Mesenteric fat pad (tissue), 1 donor: ENCODE measurements around the gene SPTBN1. TPM values are rescaled to one million over a fixed set of nuclear protein-coding genes. Genes with fewer than 3 reads are reported as not detected.

Experiments
- DNase-seq: peaks from one replicate; pipeline ENCODE4 v3.0.0-alpha.2; 2020; ENCODE audit warnings: low spot score
- total RNA-seq: library from RNA; stranded (reverse); fragmentation: NEBNext Ultra II Directional; extraction: Animal tissue kit (Norgen Biotek cat#: 25700); gene quantifications from one replicate; pipeline ENCODE4 v1.2.1, GENCODE V29; 2021
- donor health status: DM: yes; HTN: yes; CAD: no.

Gene SPTBN1
- total RNA-seq, 1 donor from 2014 or later: 776 TPM

DNA sequence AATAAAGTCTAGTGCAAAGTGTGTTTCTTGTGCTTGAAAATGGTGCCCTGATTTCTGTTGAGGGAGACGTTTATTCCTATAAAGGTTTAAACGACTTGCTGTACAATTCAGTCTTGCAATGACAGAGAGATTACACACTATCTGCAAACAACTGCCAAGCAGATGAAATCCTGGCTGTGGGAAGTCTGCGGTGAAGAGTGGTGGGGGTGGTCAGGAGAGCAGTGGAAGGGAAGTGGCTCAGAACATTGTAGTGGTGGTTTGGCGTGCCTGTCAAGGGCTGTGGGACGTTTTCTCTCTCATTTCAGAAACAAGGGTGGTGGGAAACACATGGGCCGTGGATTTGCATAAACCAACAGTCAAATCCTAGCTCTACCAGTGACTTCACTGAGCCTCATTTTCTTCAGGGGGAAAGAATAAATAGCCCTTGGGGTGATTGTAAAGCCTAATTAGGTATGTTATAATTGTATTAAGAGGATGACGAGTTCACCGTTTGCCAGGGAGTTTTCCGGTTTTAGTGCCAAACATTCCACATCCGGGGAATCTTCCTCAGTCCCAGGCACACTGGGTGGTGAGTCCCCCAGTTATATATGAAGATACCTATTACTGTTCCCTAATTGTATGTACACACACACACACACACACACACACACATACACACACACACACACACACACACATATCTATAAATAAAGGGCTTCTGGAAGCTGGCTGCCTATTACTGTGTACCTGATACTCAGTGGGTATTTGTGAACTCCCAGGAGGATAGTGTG, 115.0 kb downstream of the SPTBN1 start:
- DNase-seq: no peak

DNA sequence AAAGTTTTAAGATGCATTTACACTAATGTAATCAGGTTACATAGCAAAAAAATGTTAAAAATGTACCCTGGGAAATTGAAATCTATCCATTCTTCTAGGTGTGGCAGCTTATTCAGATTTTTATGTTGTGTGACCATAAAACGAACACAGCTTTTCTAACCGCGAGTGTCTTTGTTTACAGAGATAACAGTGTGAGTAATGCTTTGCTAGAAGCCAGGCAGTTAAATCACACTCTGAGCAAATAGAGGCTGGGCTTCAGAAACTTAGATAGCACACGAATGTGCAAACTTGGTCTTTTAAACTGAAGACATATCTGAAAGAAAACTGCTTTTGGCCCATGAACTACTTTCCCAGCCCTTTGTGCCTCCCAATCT, 116.1 kb downstream of the SPTBN1 start:
- no peak for DNase-seq

DNA sequence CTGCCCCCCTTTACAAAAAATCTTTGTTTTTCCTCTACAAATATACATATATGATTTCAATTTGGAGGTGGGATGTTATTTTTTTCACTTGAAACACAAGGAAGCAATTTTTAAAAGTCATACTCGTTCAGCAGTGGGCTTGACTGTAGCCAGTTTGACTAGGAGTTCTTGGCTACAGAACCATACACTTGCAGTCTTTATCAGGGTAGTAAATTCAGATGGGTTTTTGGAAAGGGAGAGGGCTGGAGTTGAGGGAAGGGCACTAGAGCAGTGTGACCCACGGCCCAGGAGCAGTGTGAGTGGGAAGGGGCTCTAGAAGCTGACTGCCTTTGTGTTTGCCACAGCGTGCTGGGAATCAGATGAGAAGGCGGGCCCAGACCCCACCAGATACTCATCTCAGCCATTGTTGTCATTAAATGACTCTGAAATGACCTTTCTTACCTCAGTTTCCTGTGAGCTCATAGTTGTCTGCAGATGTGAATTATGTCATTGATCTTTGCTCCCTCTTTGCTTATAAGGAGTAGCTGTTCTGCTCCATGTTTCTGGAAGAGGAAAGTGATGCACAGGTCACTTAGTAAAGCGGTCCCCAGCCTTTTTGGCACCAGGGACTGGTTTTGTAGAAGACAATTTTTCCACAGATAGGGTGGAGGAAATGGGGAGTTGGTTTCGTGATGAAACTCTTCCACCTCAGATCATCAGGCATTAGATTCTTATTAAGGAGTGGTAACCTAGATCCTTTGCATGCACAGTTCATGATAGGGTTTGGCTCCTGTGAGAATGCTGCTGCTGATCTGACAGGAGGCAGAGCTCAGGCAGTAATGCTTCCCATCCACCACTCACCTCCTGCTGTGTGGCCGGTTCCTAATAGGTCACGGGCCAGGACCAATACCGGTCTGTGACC, 116.8 kb downstream of the SPTBN1 start:
- DNase-seq: no peak

DNA sequence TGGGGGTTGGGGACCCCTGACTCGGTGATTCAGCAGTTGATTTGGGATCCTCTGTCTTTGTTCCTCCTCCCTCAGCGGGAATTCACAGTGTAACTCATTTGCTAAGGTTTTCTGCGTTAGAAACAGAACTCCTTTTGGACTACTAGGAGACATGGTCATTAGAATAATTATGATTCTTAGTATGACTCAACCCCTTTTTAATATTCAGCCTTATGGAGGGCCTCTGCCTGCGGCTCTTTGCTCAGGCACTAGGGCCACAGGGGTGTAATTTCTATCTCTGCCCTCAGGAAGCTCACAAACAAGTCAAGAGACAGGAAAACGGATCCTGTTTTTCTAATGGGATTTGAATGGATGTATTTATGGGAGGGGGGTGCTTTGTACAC, 117.4 kb downstream of the SPTBN1 start:
- DNase-seq: no peak

DNA sequence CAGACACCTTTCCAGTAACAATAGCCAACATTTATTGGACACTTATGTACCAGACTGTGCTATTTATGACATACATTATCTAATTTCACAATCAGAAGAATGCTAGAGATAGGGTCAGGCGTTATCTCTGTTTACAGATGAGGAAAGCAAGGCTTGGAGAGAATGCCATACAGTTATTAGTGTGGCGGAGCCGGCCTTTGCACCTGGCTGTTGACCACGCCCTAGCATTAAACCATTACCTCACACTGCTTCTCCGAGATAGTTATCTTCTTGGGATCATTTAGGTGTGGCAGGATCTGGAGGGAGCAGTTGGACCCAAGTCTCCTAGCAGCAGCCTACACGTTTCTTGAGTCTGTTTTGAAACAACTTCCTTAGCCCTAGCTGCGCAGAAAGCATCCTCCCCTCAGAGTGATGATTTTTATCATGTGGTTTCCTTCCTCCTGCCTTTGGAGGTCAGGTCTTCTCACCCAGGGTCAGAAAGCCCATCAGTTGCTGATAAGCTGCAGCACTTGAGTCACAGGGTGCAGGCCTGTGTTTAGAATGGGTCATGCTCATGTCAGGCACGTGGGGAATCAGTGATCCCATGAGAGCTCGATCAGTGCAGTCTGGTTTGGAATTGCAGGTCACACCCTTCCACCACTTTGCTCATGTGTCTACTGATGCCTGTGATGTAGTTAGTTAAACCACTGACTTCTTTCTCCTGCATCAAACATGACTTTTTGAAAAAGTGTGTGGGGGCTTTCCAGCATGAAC, 118.2 kb downstream of the SPTBN1 start:
- no peak for DNase-seq

DNA sequence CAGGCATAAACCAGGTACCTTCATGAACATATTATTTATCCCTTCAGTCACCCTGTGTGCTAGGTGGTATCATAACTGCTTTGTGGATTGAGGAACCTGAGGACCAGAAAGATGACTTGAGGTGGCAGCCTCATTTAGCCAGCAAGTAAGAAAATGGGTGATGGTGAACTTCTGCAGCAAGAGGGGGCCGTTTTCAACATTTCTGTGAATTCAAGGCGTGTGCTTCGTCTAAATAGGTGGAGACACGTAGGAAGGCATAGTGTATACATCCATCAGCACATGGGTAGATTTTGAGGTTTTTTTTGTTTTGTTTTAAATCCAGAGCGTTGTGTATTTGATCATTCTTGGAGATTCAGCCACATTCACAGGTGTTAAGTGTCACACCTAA, 118.7 kb downstream of the SPTBN1 start:
- no peak for DNase-seq

DNA sequence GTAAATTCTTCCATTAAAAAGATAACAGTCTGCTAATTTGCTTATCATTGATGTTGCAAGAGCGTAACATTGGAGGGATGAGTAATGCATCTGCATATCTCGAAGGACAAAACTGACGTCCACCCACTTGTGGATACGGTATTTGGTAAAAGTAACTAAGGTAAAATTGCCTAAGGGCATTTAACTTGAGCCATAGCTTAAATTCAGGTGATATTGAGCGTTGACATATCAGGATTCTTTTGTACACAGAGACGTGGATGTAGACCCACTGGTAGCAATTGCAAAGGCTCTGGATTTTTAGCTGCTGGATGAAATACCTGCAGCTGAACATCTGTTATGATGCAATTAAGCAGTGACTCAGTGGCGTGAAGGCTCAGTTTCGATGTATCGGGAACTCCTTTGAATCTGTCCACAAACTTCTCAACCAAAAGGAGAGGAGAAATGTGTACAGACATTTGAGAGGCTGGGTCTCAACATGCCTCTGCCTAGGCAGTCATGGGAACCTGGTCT, 119.3 kb downstream of the SPTBN1 start:
- DNase-seq: no peak

DNA sequence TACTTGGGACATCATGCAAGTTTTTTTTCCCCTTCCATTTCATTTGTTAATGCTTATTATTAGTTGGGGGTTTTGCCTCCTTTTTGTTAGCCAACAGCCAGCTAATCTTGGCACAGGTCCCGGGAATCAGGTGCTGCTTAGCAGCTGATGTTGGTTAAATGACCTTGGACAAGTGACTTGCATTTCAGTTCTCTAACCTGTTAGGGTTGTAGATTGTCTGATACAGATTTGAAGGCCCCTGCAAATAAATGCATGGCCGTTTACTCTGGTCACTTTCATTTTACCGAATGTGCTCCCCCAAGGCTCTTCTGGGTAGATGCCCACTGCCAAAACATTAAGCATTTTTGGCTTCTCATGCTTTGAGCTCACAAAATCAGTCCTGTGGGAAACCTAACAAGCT, 120.9 kb downstream of the SPTBN1 start:
- DNase-seq: no peak

DNA sequence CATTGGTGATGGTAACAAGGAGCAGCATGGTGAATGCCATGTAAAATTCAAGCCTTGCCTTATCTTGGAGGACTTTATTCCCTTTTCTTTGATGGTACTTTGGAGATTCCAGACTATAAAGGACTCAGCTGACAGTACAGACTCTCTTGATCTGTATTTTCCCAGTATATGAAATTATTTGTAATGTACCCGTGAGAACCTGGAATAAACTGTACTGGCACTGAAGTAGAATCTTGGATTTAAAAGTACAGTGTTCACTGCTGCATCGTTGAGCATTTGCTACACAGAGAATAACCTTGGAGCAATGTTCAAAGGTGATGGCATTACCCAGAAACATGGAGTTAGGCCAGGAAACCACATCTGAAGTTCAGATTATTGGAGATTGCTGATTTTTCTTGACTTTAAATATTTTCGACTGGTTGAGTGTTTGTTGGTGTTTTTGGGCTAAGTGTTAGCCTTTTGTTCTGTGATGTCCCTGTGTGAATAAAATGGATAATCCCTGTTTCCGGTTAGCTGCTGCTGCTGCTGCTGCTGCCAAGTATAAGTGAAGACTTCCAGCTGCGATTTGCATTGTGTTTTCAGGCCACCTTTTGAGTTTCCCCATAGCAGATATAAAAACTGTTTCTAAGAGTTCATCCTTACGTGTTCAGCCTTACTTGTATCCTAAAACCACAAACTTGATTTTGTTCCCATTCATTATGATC, 122.0 kb downstream of the SPTBN1 start:
- no peak for DNase-seq

DNA sequence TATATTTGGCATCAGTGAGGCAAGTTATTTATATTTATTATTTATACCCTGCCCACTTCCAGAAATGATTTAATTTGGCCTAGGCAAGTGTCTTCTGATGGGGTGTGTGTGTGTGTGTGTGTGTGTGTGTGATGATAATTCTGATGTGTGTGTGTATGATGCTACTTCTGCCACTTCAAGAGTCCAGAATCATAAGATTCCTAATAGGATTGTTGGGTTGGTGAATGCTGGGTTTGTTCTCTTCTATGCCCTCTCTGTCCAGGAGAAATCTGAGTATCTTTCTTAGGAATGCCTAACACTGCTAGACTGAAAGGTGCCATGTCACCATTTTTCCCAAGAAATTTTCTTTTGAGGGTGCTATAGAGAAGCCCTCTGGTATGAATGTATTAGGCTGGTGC, 122.5 kb downstream of the SPTBN1 start:
- DNase-seq: no peak

DNA sequence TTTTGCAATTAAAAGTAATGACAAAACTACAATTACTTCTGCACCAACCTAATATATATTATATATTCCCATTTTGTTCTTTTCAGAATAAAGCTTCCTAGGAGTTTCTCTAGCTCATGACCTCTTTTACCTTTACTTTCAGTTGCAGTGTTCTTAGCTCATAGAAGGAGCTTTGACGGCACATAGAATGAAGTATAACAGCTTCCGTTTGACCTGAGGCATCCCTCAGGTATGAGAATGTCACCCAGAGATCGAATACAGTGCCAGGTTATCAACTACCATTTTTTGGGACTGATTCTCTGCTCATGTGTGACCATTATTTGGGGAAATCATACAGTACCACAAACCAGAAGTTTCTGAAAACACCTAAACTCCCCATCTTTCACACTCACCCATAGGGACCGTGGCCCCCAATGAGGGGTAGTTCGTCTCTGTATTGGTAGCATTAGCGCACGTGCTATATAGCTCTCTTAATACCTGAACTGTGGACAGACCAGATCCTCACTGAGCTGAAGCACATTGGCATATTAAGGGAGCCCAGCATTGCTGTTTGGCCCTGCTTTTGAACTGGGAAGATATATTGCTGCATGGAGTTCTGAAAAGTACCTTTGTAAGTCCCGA, 123.0 kb downstream of the SPTBN1 start:
- no peak for DNase-seq

DNA sequence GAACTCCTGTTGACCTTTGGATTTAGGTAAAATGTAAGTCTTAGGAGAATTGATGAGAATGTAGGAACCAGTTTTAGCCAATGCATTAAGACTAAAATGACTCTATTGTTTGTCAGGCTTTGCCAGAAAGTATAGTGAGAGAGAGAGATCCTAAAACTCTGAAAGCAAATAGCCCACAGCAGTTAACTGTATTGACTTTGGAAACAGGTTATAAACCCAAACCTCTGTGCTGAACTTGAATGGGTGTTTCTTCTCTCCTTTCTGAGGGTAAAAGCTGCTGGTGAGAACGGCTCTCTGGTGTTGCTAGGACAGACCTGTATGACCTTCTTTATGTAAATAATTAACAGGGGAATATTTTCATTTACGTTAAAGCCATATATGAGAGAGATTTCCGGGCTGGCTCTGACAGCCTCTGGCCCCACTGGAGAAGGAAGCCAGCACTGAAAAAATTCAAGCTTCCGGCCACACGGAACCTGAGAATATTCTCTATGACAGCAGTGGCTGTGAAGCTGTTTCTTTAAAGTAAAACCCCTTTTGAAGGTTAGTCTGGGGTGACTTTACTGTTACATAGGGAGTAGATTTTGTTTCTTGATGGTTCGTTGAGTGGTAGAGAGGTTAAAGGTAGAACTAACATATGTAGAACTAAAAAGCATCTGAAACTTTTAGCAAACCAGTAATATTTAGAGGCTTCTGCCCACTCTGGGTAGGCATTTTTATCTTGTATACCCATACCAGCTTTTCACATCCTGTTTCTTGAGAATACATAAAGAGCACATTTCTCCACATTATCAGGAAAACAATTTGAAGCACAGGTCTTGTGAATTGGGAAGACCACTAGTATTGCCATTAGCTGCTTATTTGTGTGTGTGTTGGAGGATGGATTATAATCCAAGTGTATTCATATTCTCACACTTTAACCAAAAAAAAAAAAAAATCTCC, 123.8 kb downstream of the SPTBN1 start:
- DNase-seq: no peak

DNA sequence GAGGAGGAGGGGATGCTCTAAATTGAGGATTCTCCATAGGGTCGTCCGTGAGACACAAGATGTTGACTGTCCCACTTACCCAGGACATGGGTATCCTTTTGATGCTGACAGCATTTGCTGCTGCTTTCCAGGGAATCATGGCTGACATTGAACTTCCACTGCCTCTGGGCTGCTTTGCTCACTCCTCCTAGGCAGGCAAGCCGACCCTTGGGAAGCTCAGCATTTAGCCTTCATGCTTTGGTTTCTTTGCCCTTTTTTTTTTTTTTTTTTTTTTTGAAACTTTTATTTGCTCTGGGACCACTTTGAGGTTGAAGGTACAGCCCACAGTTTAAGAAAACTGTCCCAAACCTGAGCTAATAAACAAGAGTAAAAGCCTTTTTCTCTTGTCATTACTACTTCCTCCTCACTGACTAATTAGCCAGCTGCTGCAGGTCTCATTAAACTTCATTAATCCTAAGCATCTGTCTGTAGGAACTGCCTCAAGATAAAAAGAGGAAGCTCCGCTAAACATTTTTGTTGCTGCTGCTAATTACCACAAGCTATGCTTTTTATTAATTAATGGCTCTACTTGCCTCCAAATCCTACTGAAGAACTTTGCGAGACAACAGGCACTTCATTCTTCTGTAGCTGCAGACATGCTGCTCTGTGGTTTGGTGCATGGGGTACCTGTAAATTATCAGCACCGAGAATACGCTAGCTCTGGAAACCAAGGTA, 125.4 kb downstream of the SPTBN1 start:
- no peak for DNase-seq

DNA sequence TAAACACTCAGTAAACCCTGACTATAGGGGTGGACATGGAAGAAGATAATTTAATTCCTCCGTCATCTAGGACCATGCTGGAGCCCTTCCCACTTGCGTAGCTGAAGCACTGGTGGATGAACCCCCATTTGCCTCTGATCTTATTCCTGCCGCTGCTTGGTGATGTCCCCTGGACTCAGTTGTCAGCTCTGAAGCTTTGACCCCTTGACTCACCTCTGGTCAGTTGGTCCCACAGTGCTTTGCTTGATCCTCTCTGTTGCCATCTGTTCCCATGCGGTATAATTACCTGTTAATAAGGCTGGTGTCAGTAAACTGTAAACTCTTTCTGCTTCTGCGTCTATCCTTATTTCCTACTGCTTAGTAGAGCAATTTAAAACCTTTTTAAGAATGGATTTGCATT, 126.9 kb downstream of the SPTBN1 start:
- no peak for DNase-seq

DNA sequence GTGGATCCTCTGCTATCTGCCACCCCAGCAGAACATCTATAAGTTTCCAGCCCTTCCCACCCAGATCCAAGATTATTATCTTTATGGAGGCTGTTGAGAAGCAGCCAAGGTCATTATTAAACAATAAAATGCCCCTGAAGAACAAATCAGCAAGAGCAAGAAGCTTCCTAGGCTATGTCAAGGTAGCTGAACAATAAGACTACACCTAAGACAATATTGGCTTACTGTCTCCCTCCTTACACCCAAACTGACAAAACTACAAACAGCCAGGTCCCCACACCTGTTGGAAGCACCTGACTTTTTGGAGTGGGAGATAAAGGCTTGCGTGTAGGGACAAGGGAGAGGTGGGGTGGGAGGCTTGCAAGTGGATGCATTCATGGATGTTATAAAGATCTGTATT, 128.5 kb downstream of the SPTBN1 start:
- no peak for DNase-seq

DNA sequence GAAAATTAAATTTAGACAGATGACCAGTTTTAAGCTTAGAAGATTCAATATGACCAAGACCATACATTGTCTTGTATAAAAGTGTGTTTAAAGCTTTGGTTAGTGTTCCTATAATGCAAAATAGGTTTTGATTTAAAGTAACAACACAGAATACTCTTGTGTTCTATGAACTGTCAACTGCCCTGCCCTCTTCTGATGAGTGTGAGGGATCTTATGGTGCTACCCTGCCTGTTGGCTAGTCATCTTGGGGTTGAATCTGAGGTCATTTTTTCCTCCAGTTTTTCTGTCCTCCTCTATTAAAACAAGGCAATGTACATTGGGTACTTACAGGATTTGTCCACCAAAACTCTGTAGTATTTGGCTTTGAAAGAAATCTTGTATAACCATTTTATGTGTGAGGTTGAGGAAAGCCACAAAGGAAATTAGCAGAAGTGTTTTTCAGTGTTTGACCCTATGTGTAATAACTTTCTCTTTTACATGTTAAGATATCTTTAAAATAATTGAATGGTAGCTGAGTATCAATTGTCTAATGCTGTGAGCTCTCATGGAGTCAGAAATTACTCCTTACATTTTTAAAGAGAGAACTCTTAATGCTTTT, 129.1 kb downstream of the SPTBN1 start:
- no peak for DNase-seq

DNA sequence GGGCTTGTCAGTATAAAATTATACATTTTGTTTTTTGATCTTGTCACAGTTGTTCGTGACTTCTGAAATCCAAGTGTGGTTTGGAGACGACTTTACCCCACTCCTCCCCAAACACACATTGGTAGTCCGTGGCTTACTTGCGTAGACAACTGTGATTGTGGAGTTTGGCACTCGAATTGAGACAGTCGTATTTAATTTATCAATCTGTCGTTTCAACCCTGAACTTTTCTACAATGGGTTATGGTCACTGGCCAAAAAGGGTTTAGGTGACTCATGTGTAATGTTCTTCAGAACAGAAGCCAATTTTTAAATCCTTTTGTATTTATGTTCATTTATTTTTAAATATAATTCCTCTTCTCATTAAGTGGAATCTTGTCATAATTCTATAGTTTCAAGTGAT, 129.9 kb downstream of the SPTBN1 start:
- no peak for DNase-seq

DNA sequence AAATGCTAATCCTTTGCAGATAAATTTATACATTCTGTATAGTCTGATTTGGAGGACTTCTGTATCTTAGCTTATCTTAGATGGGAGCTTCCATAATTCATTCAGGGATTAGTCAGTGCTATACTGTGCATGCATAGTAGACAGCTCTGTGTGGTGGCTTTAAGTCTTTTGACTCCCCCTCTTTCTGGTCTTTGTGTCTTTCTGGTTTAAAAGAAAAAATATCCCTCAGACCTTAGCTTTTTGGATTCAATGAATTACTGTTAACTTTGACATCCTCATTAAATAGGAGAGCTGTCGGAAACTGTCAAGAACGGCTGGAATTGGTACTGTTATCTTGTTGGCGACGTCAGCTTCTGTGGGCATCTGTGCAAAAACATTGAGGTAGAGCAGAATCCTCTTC, 130.4 kb downstream of the SPTBN1 start:
- no peak for DNase-seq
